Amniotic stem cell (primary cell): ENCODE data around the gene GUCA1A.

Experiments used
- DNase-seq: peaks from one replicate; lab custom pipeline; 2025; lab: John Stamatoyannopoulos, UW

The GUCA1A gene

DNA sequence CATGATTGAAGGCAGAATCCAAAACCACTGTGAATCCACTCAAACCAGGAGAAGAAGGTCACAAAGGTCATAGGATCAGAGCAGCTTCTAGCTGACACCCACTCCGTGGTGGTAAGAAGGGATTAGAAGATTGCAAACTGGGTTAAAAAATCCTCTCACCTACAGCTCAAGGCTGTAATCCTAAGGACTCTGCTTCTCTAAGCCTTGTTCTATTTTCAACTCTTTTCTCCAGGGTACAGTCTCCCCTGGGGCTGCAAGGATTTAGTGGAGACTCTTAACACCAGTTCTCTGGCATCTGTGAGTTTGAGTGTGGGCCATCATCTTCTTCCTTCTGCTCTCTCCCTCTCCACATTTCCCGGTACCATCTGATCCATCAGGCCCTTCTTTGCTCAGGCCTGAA is at the start of gene GUCA1A:
TSS of gene GUCA1A (plus strand) at position 264 of the 400 bp plus-strand sequence. CDS start 250 bp downstream, outside the sequence.
- DNase-seq, result no peak

- no peak for DNase-seq
Observed at GRCh38 chr6:42123379-42124103, 49.6 kb upstream of the GUCA1A start.

DNA sequence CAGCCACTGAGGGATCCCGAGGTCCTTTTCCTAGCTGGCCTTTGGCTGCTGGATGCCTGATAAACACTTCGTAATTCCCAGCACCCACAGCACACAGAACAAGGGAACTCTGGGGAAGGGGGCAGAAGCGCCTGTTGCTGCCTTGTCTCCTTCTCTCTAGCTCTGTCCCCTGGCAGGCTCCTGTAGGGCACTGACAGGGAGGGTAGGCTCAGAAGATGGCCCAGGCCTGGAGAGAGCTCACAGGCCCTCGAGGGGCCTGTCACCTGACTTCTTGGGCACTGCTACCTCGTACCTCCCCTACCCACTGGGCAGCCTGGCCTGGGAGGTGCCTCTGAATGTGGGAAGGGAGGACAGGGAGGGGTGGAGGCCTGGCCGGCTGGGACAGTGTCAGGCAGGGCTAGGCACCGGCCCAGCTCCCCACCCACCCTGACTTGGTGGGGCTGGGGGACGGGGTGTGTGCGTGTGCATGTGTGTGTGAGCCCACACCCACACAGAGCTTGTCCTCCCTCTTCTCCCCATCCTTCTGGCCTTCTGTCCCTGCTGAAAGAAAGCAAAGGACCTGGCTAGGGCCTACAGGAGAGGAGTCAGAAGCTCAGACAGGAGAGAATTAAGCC is 48.8 kb upstream of the GUCA1A start:
- no peak for DNase-seq

- DNase-seq, result no peak
Observed at GRCh38 chr6:42125231-42125630, 47.9 kb upstream of the GUCA1A start.

GRCh38 chr6:42125663-42126062 is 47.5 kb upstream of the GUCA1A start:
- DNase-seq, result no peak

- no peak for DNase-seq
Observed at GRCh38 chr6:42128460-42129359, 44.5 kb upstream of the GUCA1A start.

DNA sequence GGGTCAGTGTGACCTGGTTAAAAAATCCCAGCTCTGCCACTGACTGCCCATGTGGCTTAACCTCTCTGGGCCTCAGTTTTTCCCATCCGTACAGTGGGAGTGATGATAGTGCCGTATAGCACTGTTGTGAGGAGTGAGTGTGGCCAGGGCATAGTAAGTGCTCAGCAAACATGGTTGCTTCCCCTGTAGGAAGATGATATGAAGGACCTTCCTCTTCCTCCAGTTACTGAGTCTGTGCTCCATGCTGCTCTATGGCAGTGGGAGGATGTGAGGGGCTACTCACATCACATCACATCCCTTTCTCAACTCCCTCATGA is 43.8 kb upstream of the GUCA1A start:
- no peak for DNase-seq

GRCh38 chr6:42131531-42131930 is 41.6 kb upstream of the GUCA1A start:
- DNase-seq, result peak; percentile 36

DNA sequence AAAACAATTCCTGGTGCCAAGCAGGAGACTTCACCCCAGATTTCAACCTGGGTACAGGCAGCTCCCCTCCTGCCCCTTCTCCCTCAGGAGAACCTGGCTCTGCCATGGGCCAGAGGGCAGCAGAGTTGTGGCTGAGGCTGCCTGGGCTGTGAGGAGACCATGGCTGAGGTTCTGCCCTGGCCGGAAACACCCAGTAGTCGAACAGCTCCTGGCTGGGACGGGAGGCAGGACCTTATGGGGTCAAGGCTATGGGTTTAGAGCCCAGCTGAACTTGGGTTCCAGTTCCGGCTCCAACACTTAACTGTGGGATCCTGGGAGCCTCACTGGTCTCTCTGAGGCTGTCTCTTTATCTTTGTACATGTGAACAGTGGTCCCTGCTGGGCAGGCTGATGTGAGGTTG is 39.2 kb upstream of the GUCA1A start:
- no peak for DNase-seq

DNA sequence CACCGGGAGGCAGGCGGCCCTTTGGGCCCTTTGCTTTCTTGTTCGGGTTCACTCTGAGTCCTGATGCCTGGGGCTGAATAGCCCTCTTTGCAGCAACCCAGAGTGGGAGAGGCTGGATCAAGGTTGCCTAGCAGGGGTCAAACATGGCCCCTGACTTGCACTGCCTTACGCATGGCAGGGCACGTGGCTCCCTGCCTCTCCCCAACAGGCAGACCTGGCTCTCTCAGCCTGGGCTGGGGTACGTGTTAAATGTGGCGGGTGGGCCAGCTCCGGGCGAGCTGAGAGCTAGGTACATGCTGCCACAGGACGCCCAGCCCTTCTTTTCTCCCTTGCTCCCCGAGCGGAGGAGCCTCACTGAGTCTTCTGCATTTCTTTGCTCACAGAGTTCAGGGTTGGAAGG is 38.0 kb upstream of the GUCA1A start:
- DNase-seq, result no peak

DNA sequence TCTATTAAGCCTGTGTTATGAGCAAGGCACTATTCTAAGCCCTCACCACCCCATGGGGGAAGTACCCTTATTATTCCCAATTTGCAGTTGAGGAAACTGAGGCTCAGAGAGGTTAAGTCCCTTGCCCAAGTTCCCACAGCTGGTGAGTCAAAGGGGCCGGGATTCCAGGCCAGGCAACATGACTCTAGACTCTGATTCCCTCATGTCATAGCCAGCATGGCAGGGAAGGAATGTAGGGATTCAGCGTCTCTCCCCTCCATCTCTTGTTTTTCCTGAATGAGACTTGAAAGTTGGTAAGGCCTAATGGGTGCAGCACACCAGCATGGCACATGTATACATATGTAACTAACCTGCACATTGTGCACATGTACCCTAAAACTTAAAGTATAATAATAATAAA is 37.4 kb upstream of the GUCA1A start:
- DNase-seq, result no peak

GRCh38 chr6:42136508-42137193 is 36.5 kb upstream of the GUCA1A start:
- DNase-seq, result no peak

GRCh38 chr6:42137194-42137753 is 35.9 kb upstream of the GUCA1A start:
- no peak for DNase-seq

DNA sequence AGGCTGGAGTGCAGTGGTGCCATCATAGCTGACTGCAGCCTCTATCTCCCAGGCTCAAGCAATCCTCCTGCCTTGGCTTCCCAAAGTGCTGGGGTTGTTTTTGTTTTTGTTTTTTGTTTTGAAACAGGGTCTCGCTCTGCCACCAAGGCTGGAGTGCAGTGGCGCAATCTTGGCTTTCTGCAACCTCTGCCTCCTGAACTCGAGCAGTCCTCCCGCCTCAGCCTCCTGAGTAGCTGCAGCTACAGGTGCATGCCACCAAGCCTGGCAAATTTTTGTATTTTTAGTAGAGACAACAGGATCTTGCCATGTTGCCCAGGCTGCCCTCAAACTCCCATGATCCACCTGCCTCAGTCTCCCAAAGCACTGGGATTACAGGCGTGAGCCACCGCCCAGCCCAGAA is 35.0 kb upstream of the GUCA1A start:
- DNase-seq, result no peak

GRCh38 chr6:42138630-42139619 is 34.2 kb upstream of the GUCA1A start:
- no peak for DNase-seq

GRCh38 chr6:42140032-42140431 is 33.1 kb upstream of the GUCA1A start:
- DNase-seq, result no peak

DNA sequence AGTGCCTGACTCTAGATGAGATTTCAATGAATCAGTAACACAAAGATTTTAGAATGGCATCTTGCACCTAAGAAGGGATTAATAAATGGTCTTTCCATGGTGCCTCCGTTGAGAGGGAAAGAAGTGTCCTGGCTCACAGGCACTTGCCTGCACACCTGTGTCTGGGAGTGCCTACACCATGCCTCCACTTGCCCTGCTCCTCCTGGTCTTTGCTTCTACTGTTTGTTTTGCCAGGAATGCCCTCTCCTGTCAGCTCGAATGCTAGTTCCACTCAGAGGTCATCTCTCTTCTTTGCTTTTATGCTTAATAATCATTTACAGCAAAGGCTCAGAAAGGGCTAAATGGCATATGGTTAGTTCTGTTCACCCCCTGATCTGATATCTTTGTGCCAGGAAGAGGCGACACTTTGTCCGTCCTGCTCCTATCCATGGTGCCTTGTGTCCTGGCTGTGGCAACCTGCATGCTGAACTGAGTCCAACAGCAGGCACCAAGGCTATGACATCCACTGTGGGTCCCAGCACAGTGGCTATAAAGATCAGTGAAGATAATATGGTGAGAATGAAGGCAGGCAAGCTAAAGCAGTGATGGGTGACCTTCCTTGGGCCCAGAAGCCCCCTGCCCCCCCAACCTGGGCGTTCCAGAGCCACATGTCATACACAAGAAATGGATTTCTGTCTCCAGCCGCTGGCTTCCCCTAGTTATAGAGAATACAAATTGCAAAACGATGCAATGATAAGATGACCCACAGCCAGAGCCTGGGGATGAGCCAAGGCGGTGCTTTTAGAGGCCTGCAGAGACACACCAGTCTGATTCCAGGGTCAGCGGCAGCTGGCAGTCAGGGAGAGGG is 32.2 kb upstream of the GUCA1A start:
- no peak for DNase-seq

DNA sequence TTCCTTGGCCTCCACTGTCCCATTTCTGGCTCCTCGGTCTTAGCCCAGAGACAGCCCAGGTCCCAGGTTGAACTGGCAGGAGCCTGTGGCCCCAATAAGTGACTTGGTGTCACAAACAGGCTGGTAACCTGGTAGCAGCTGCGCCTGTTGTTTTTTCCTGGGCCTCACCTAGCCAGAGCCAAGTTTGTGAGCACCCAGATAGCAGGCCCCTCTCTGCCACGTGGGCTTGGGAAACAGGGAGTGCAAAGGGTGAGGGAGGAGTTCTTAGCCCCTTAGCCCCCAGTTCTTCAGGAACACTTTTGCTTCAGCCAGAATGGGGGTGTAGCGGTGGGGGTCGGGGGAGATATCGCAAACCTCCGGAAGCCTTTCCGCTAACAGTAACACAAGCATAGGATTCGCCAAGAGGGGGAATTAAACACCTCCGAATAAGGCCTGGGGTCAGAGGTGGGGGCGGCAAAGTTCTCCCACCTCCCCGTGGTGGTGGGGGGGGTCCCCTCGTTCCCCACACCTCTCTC is 31.5 kb upstream of the GUCA1A start:
- DNase-seq, result no peak

- no peak for DNase-seq
Observed at GRCh38 chr6:42142118-42142835, 30.9 kb upstream of the GUCA1A start, which contains the start of gene C6orf132. Gene C6orf132, minus strand, starts transcription at chr6:42142620. Its CDS starts 176 bp downstream, at chr6:42142444.
